ENCODE data around the gene ZCCHC14.

- TF ChIP-seq CTCF (IDR thresholded peaks at IDR 0.05) (no peak), POLR2A (IDR thresholded peaks at IDR 0.05; ENCODE audit: low read depth) (no peak)
Observed at GRCh38 chr16:87524407-87524806, 31.6 kb upstream of the ZCCHC14 start.

Measured in esophagus muscularis mucosa (tissue), 3 donors.